Measurements from ENCODE around the gene SH3BP5.
"Not testable (repeated sequence)": the region's sequence is repeated elsewhere in the genome, so short reads cannot be mapped to it uniquely, and the experiment has no call there.

SH3BP5 gene

GRCh38 chr3:15367059-15367458 lies 34.7 kb upstream of the SH3BP5 start:
- no peak for TF ChIP-seq CTCF (IDR thresholded peaks at IDR 0.05; ENCODE audit: low read depth, low read length)
- no peak overlapping the region for H3K4me3 ChIP-seq (ENCODE audit: low read depth, low read length)

- not testable (repeated sequence) for H3K4me3 ChIP-seq (ENCODE audit: low read depth, low read length)
These were observed 31.7 kb upstream of the SH3BP5 start for GRCh38 chr3:15364078-15364477.

- H3K4me3 ChIP-seq (ENCODE audit: low read depth, low read length), result no peak overlapping the region
- no peak for TF ChIP-seq CTCF (IDR thresholded peaks at IDR 0.05; ENCODE audit: low read depth, low read length)
These were observed 29.3 kb upstream of the SH3BP5 start for GRCh38 chr3:15361494-15362214.

- H3K4me3 ChIP-seq (ENCODE audit: low read depth, low read length), result no peak overlapping the region
- TF ChIP-seq CTCF (IDR thresholded peaks at IDR 0.05; ENCODE audit: low read depth, low read length), result no peak
These were observed 28.6 kb upstream of the SH3BP5 start for GRCh38 chr3:15360788-15361493.

- no peak for TF ChIP-seq CTCF (IDR thresholded peaks at IDR 0.05; ENCODE audit: low read depth, low read length)
- no peak overlapping the region for H3K4me3 ChIP-seq (ENCODE audit: low read depth, low read length)
These were observed 27.5 kb upstream of the SH3BP5 start for GRCh38 chr3:15359677-15360397.

- H3K4me3 ChIP-seq (ENCODE audit: low read depth, low read length), result not testable (repeated sequence)
These were observed 24.3 kb upstream of the SH3BP5 start for GRCh38 chr3:15356651-15357061.

GRCh38 chr3:15356176-15356575 lies 23.8 kb upstream of the SH3BP5 start:
- no peak for TF ChIP-seq CTCF (IDR thresholded peaks at IDR 0.05; ENCODE audit: low read depth, low read length)
- no peak overlapping the region for H3K4me3 ChIP-seq (ENCODE audit: low read depth, low read length)

GRCh38 chr3:15355086-15355485 lies 22.7 kb upstream of the SH3BP5 start:
- TF ChIP-seq CTCF (IDR thresholded peaks at IDR 0.05; ENCODE audit: low read depth, low read length), result no peak

More at GRCh38 chr3:15355086-15355485, 22.7 kb upstream of the SH3BP5 start:
- no peak overlapping the region for H3K4me3 ChIP-seq (ENCODE audit: low read depth, low read length)
